Neuronal stem cell (in vitro differentiated cells): ENCODE data around the gene SLC34A3.

Experiments
- DNase-seq: peaks from one replicate; pipeline ENCODE4 v3.0.0-alpha.2; 2013; ENCODE audit warnings: low spot score
- H2AFZ ChIP-seq: one replicate; pipeline ENCODE4 v1.6.1; 2013; ENCODE audit warnings: mild to moderate bottlenecking, low read length, inconsistent platforms
- H2AK5ac ChIP-seq: 2 replicates; pipeline ENCODE4 v1.6.1; 2013; ENCODE audit warnings: low read depth, mild to moderate bottlenecking, inconsistent platforms, low read length, moderate library complexity, mixed read lengths
- H2BK120ac ChIP-seq: 2 replicates; pipeline ENCODE4 v1.6.1; 2013; ENCODE audit warnings: low read depth, mild to moderate bottlenecking, inconsistent platforms, low read length, moderate library complexity, mixed read lengths
- H2BK12ac ChIP-seq: one replicate; pipeline ENCODE4 v1.6.1; 2013; ENCODE audit warnings: low read length, inconsistent platforms
- H2BK15ac ChIP-seq: 2 replicates; pipeline ENCODE4 v1.6.1; 2013; ENCODE audit warnings: mild to moderate bottlenecking, low read length, inconsistent platforms, mixed read lengths
- H2BK5ac ChIP-seq: one replicate; pipeline ENCODE4 v1.6.1; 2013; ENCODE audit warnings: inconsistent platforms, mild to moderate bottlenecking, low read length, moderate library complexity
- H3K14ac ChIP-seq: one replicate; pipeline ENCODE4 v1.6.1; 2013; ENCODE audit warnings: low read length, inconsistent platforms
- H3K18ac ChIP-seq: 2 replicates; pipeline ENCODE4 v1.6.1; 2013; ENCODE audit warnings: low read length, inconsistent platforms
- H3K23ac ChIP-seq: 2 replicates; pipeline ENCODE4 v1.6.1; 2013; ENCODE audit warnings: low read depth, mild to moderate bottlenecking, mixed read lengths, low read length, inconsistent platforms; ENCODE audit not compliant: poor library complexity
- H3K27ac ChIP-seq: replicated peaks from 3 replicates; pipeline ENCODE4 v1.5.1; 2013; ENCODE audit warnings: low read length, inconsistent platforms
- H3K27me3 ChIP-seq, 3 experiments: 2 replicates each; pipeline ENCODE4 v1.6.1; 2013; ENCODE audit warnings: low read length in 3 of 3, mild to moderate bottlenecking in 2 of 3, inconsistent platforms in 1 of 3, low read depth in 1 of 3, mixed read lengths in 1 of 3, moderate library complexity in 1 of 3; ENCODE audit not compliant: control insufficient read depth in 3 of 3, insufficient read depth in 3 of 3
- H3K36me3 ChIP-seq, 2 donors: replicated peaks in 1 of 2; 2 replicates each; pipeline ENCODE4 v1.6.1; 2013; ENCODE audit warnings: low read length in 2 of 2; ENCODE audit not compliant: control insufficient read depth in 2 of 2, insufficient read depth in 2 of 2
- H3K4ac ChIP-seq: 2 replicates; pipeline ENCODE4 v1.6.1; 2013; ENCODE audit warnings: inconsistent platforms, mild to moderate bottlenecking, low read length, moderate library complexity
- H3K4me1 ChIP-seq, 2 donors: 1 replicate in 1 of 2; 2 replicates in 1 of 2; pipeline ENCODE4 v1.6.1; 2013; ENCODE audit warnings: low read length in 2 of 2, low read depth in 1 of 2; ENCODE audit not compliant: control insufficient read depth in 2 of 2, insufficient read depth in 1 of 2
- H3K4me2 ChIP-seq: one replicate; pipeline ENCODE4 v1.6.1; 2013; ENCODE audit warnings: mild to moderate bottlenecking, low read length, inconsistent platforms; ENCODE audit not compliant: insufficient read depth, poor library complexity, severe bottlenecking
- H3K4me3 ChIP-seq, 2 donors: 2 replicates each; pipeline ENCODE4 v1.5.1; 2013; ENCODE audit warnings: low read length in 2 of 2, mild to moderate bottlenecking in 2 of 2, inconsistent platforms in 1 of 2, moderate library complexity in 1 of 2
- H3K79me1 ChIP-seq: one replicate; pipeline ENCODE4 v1.6.1; 2013; ENCODE audit warnings: low read depth, mild to moderate bottlenecking, inconsistent platforms, low read length, moderate library complexity
- H3K9ac ChIP-seq: one replicate; pipeline ENCODE4 v1.6.1; 2013; ENCODE audit warnings: mild to moderate bottlenecking, low read depth, low read length, inconsistent platforms; ENCODE audit not compliant: poor library complexity
- H3K9me3 ChIP-seq, 2 donors: replicated peaks in 1 of 2; 2 replicates each; pipeline versions ENCODE3 to v1.6.1; 2013; ENCODE audit warnings: low read length in 2 of 2, mild to moderate bottlenecking in 2 of 2, inconsistent platforms in 1 of 2, low read depth in 1 of 2, mixed read lengths in 1 of 2, moderate library complexity in 1 of 2; ENCODE audit not compliant: control insufficient read depth in 2 of 2, insufficient read depth in 1 of 2
- H4K8ac ChIP-seq: one replicate; pipeline ENCODE4 v1.6.1; 2013; ENCODE audit warnings: low read depth, mild to moderate bottlenecking, inconsistent platforms, low read length, moderate library complexity
- H4K91ac ChIP-seq: one replicate; pipeline ENCODE4 v1.6.1; 2013; ENCODE audit warnings: low read length, low read depth, mild to moderate bottlenecking, inconsistent platforms; ENCODE audit not compliant: poor library complexity
- WGBS, 2 donors: extraction: QIAGEN DNeasy Blood & Tissue Kit; methylation state at CpG; one replicate each; pipeline ENCODE4 v1.1.7; 2013; ENCODE audit warnings: missing lambda C conversion rate in 2 of 2, mixed read lengths in 1 of 2; ENCODE audit not compliant: insufficient read length in 2 of 2, insufficient replicate concordance in 1 of 2; ENCODE audit errors: extremely low coverage in 2 of 2; 5-methylcytosine and 5-hydroxymethylcytosine counted together

SLC34A3 gene

DNA sequence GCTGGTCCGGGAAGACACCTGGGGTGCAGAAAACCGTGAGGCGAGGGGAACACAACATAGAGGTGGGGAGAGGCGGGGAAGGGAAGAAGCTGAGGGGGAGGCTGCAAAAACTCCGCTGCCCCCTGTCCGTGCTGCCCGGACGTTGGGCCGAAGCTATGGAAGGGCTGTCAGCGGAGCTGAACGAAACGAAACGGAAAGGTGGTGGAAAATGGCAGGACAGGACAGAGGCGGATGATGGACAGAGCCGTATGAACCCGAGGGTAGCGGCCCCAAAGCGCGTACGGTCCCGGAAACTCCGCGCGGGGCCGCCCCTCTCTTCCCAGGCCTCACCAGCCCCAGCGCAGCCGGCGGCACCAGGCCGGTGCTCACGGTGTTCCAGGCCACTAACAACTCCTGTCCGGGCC lies 42.6 kb upstream of the SLC34A3 start:
- Histone ChIP-seq H3K9me3 (peaks cover 0 to 1% of the 10 kb centered on the region in 2 donors), H3K4me2 (peak overlapping the region; percentile 94), H3K27ac (no peak overlapping the region), H2BK15ac (no peak overlapping the region), H3K14ac (peak overlapping the region; percentile 82), H3K36me3 (peaks cover 24 to 67% of the 10 kb centered on the region in 2 donors), H3K4ac (peak overlapping the region; percentile 78), H2AK5ac (peak overlapping the region; percentile 93), H3K18ac (peak overlapping the region; percentile 89), H3K4me3 (peak overlapping the region; percentile 99 to 100), H4K8ac (peak overlapping the region; percentile 98), H3K23ac (peak overlapping the region; percentile 95), H3K9ac (peak overlapping the region; percentile 95), H3K4me1 (peaks cover 12 to 17% of the 10 kb centered on the region in 2 donors), H3K27me3 (peaks cover 0 to 2% (median 0%) of the 10 kb centered on the region in 3 experiments), H2BK12ac (no peak overlapping the region), H2BK5ac (peak overlapping the region; percentile 78), H3K79me1 (peaks cover 28% of the 10 kb centered on the region), H2AFZ (peak overlapping the region; percentile 95), H4K91ac (no peak overlapping the region), H2BK120ac (no peak overlapping the region)
- WGBS, 2 donors: no CpG with 5 or more reads among the region's 31 CpGs
- no peak for DNase-seq

DNA sequence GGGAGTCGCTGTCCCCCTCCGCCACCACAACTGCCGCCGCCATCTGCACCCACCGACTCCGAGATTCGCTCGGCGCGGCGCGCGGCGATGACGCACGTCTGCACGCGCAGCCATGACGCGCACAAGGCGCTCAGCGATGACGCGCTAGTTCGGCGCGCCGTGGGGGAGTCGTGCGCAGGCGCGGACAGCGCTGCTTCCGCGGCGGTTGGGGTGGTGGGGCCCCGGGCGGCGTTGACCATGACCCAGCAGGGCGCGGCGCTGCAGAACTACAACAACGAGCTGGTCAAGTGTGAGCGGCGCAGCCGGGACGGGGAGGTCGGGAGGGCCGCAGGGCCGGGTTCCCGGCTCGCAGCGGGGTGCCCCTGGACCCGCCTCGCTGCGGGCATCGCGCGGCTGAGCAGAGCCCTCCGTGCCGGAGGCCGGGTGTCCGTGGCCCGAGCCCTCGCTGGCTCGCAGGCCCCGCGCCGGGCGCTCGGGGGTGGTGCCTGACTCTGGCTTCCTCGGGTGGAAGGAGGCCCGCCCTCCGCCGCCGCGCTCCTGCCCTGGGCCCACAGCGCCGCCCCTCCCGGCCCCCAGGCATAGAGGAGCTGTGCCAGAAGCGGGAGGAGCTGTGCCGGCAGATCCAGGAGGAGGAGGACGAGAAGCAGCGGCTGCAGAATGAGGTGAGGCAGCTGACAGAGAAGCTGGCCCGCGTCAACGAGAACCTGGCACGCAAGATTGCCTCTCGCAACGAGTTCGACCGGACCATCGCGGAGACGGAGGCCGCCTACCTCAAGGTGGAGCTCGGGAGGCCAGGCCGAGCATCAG lies 42.0 kb upstream of the SLC34A3 start, which contains the start of the genes ANAPC2 and SSNA1:
ANAPC2 (minus strand) TSS at position 71 of the 807 bp plus-strand sequence; CDS start at position 43, 28 bp downstream.
SSNA1 (plus strand) TSS at position 187 of the 807 bp plus-strand sequence; CDS start at position 238, 51 bp downstream.
- no peak within 1 kb of the TSS for H3K27ac ChIP-seq
- H3K4me2 ChIP-seq: peak within 1 kb of the TSS; percentile 94

DNA sequence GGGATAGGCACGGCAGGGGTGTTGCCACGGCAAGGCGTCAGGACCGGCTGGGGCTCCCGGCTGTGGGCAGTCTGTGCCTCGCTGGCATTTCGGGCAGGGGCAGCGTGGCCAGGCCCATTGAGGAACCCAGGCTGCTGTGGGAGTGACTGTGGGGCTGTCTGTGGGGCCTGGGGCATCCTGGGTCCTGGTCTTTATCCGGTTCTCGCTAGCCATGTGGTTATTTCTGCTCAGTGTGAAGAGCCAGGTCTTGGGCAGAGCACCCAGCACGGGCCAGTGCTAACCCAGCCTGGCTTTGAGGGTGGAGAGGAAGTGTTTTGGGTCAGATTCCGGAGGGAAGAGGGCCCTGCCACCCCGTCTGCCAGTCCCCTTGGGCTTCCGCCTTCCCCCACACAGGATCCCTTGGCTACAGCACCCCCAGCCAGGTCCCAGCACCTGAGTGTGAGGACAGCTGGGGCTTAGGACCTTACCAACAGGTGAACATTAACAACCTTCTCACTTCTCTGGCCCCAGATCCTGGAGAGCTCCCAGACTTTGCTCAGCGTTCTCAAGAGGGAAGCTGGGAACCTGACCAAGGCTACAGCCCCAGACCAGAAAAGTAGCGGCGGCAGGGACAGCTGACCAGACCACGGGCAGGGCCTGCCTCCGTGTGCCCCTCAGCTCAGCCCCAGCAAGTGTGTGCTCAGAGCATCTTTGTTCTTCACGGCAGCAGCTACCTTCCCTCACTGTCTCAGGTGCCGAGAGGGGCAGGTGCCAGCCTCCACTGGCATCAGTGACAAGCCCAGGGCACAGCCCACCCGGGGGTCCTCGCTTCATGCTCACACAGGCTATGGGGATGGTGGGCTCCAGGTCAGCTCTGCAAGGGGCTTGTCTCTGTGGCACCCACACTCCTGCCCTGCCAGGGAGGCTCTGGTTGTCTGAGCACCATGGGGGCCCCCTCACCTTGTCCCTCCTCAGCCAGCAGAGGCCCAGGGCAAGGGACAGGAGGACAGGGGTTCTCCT lies 41.1 kb upstream of the SLC34A3 start:
- H2BK5ac ChIP-seq: no peak overlapping the region
- H3K23ac ChIP-seq: peak overlapping the region; percentile 95
- H3K79me1 ChIP-seq: peaks cover 37% of the 10 kb centered on the region
- H4K8ac ChIP-seq: no peak overlapping the region
- no CpG with 5 or more reads among the region's 23 CpGs for WGBS, 2 donors
- H3K36me3 ChIP-seq: peaks cover 15 to 52% of the 10 kb centered on the region in 2 donors
- no peak for DNase-seq
- peak overlapping the region; percentile 84 for H2AK5ac ChIP-seq
- H2AFZ ChIP-seq: peak overlapping the region; percentile 95
- H3K14ac ChIP-seq: no peak overlapping the region
- no peak overlapping the region for H3K18ac ChIP-seq
- H3K4me1 ChIP-seq: peaks cover 17% of the 10 kb centered on the region in 2 donors
- no peak overlapping the region for H3K27ac ChIP-seq
- peaks cover 0 to 2% (median 0%) of the 10 kb centered on the region in 3 experiments for H3K27me3 ChIP-seq
- no peak overlapping the region for H2BK15ac ChIP-seq
- H3K4me2 ChIP-seq: peak overlapping the region; percentile 93
- H3K9ac ChIP-seq: peak overlapping the region; percentile 93
- H4K91ac ChIP-seq: no peak overlapping the region
- peaks cover 0 to 1% of the 10 kb centered on the region in 2 donors for H3K9me3 ChIP-seq
- H2BK12ac ChIP-seq: no peak overlapping the region
- no peak overlapping the region for H2BK120ac ChIP-seq
- H3K4ac ChIP-seq: no peak overlapping the region
- H3K4me3 ChIP-seq: peak overlapping the region; percentile 99 to 100

More for the DNA sequence above, 42.0 kb upstream of the SLC34A3 start, which contains the start of the genes ANAPC2 and SSNA1:
- no CpG with 5 or more reads among the region's 98 CpGs for WGBS, 2 donors
- peak within 1 kb of the TSS; percentile 93 for H2AK5ac ChIP-seq
- H4K91ac ChIP-seq: no peak within 1 kb of the TSS
- H4K8ac ChIP-seq: peak within 1 kb of the TSS; percentile 98
- H3K36me3 ChIP-seq: peaks cover 18 to 61% of the 10 kb centered on the region in 2 donors
- H3K18ac ChIP-seq: peak within 1 kb of the TSS; percentile 92
- DNase-seq: peak; percentile 93
- peaks cover 32% of the 10 kb centered on the region for H3K79me1 ChIP-seq
- peak within 1 kb of the TSS; percentile 95 for H3K9ac ChIP-seq
- peaks cover 0 to 1% of the 10 kb centered on the region in 2 donors for H3K9me3 ChIP-seq
- peaks cover 0 to 2% (median 0%) of the 10 kb centered on the region in 3 experiments for H3K27me3 ChIP-seq
- H3K4me1 ChIP-seq: peaks cover 12 to 17% of the 10 kb centered on the region in 2 donors
- H3K23ac ChIP-seq: peak within 1 kb of the TSS; percentile 95
- H3K4me3 ChIP-seq: peak within 1 kb of the TSS; percentile 99 to 100
- no peak within 1 kb of the TSS for H2BK120ac ChIP-seq
- H2BK15ac ChIP-seq: no peak within 1 kb of the TSS
- H2AFZ ChIP-seq: peak within 1 kb of the TSS; percentile 95
- peak within 1 kb of the TSS; percentile 78 for H2BK5ac ChIP-seq
- H2BK12ac ChIP-seq: no peak within 1 kb of the TSS
- peak within 1 kb of the TSS; percentile 82 for H3K14ac ChIP-seq
- peak within 1 kb of the TSS; percentile 78 for H3K4ac ChIP-seq
